Sigmoid colon (tissue), 4 donors: ENCODE data around the gene ATXN2L.

Experiments
- CTCF ChIP-seq, 4 experiments: fragments of 450-650 bp in 3 of 4; fragments of 200-600 bp in 1 of 4; IDR thresholded peaks; one replicate each; pipeline ENCODE4 v1.5.1; 2016 to 2019; ENCODE audit warnings: antibody characterized with exemption in 4 of 4, mild to moderate bottlenecking in 3 of 4, moderate library complexity in 2 of 4
- POLR2A ChIP-seq, 2 donors: fragments of 450-650 bp; IDR thresholded peaks; one replicate each; pipeline ENCODE4 v1.6.1; 2016; ENCODE audit warnings: antibody characterized with exemption in 2 of 2, mild to moderate bottlenecking in 2 of 2, moderate library complexity in 2 of 2
- POLR2AphosphoS5 ChIP-seq, 4 donors: sonication (generic); formaldehyde crosslinking; IDR thresholded peaks; one replicate each; pipeline ENCODE4 v1.6.1; 2017; ENCODE audit warnings: antibody characterized with exemption in 4 of 4

DNA sequence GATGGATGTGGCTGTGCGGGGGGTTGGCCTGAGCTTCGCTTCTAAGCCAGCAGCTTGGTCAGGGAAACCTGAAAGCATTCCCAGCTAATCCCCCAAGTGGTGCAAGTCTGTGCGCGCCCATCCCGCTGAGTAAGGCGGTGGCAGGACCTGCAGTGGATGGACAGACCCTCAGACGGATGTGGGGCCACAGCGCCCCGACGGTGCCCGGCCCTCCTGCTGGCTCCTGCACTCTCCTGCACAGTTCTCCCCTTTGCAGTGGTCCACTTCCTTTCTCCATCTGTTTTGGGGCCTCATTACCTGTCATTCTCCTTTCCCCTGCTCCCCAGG, 57.8 kb downstream of the ATXN2L start:
- TF ChIP-seq CTCF (IDR thresholded peaks at IDR 0.05) (no peak), POLR2AphosphoS5 (IDR thresholded peaks at IDR 0.05) (no peak), POLR2A (IDR thresholded peaks at IDR 0.05) (no peak)
